Measurements from ENCODE around the gene CILP2.

The CILP2 gene

DNA sequence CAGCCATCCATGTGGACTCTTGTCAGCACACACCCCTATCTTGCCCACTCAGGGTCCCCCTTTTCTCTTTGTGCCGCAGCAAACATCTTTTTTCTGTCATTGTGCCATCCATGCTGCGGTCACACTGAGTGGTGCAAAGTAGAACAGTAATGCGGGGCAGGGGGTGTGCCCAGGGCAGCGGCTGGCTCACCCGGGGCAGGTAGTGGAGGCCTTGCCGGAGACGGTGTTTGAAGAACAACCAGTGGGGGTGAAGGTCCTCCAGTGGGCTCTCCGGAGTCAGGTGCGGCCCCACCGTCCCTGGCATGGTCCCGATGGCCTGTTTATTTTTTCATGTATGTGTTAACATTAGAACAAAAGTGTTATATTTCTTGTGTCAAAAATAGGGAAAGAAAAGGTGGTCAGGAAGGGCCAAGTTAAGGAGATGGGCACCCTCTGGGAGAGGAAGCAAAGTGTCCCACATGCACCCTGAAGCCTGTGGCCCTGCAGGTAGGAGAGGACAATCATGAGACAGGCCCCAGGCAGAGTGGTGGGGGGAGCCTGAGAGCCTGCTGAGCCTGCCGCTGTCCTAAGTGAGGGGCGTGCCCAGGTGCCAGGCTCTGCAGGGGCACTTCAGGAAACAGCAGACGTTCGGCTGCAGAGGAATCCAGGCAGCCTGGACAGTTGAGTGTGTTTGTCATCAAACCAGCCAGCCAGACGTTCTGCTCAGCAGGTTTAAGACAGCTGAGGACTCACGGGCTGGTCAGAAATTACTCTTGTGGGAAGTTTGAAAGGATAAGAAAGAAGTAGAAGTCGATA is 35.1 kb upstream of the CILP2 start:
- Histone ChIP-seq H3K4me1 (peaks cover 0 to 2% (median 0%) of the 10 kb centered on the region in 10 experiments; a peak in 5 of 20 replicates), H3K9me3 (replicated peaks in 1 of 11) (no peaks in the 10 kb centered on the region), H3K9ac (no peak overlapping the region), H3K27me3 (no peaks in the 10 kb centered on the region), H3K4me3 (no peak overlapping the region), H3K4me2 (no peak overlapping the region), H3K27ac (no peak overlapping the region), H3K36me3 (peaks cover 99 to 100% (median 100%) of the 10 kb centered on the region in 11 experiments), H4K20me1 (peaks cover 23 to 98% (median 88%) of the 10 kb centered on the region in 11 experiments)
- no peak for TF ChIP-seq Cebpa-rat (IDR thresholded peaks at IDR 0.05)

DNA sequence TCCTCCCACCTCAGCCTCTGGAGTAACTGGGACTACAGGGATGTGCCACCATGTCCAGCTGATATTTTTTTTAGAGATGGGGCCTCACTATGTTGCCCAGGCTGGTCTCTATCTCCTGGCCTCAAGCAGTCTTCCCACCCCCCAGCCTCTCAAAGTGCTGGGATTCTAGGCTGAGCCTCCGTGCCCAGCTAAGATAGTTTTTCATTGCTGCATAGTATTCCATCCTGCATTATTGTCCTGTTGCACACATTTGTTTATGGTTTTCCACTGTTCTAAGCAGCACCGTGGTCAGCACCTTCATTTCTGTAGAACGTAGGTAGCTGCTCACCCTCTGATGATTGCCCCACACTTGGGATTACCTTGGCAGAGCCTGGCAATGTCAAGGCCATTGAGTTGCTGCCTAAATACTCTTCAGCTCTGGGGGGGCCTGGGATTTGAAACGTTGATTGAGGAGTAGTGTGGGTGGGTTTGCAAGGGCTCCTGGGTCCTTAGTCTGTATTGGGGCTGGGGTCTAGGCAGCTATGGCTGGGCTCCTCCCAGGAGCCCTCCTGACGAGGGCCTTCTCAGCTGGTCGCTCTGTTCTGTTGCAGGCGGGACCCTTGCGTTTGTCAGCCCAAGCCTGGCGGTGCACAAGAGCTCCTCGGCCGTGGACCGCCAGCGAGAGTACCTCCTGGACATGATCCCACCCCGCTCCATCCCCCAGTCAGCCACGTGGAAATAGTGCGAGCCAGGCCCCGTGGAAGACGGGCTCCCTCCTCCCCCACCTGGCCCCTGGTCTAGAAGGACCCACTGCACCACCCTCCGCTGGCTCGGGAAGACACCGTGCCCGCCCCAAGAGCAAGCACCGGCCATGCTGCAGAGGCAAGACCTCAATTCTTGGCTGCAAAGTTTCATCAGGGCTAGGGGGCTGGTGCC is 33.1 kb upstream of the CILP2 start:
- Histone ChIP-seq H3K9ac (no peak overlapping the region), H3K36me3 (peaks cover 83 to 99% (median 89%) of the 10 kb centered on the region in 11 experiments), H4K20me1 (peaks cover 9 to 95% (median 79%) of the 10 kb centered on the region in 11 experiments; a peak in 21 of 22 replicates), H3K27me3 (no peaks in the 10 kb centered on the region), H3K4me2 (no peak overlapping the region), H3K4me1 (peaks cover 0 to 17% (median 4%) of the 10 kb centered on the region in 10 experiments; a peak in 6 of 20 replicates), H3K27ac (no peak overlapping the region), H3K4me3 (no peak overlapping the region), H3K9me3 (replicated peaks in 1 of 11) (no peaks in the 10 kb centered on the region)
- no peak for TF ChIP-seq Cebpa-rat (IDR thresholded peaks at IDR 0.05)

DNA sequence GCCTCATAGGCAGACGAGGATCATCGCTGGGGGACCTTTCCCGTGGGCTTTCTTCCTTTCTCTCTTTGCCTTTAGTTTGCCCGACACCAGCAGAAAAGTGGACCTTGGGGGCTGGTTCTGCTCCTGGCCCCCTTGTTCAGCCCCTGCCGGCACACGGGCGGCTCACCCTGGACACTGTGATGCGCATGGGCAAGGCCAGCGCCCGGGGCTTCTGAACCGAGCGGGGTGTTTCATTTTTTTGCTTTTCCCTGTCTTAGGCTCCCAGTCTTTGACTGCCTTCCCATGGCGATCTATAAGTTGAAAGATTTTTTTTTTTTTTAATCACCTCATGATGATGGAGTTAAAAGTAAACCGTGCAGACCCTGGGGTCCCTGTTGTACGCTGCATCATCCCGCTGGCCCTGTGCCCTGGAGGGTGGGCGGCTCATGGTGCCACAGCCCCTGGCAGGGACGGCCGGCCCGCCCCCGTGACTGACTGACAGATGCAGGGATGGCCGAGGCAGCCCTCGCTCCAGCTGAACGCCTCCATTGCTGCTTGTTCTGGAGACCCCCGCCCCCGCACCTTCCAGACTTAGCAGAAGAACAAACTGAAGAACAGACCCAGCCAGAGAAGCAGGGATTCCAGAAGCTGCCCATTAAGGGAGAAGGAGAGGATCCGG is 32.3 kb upstream of the CILP2 start:
- TF ChIP-seq Cebpa-rat (IDR thresholded peaks at IDR 0.05) = no peak

DNA sequence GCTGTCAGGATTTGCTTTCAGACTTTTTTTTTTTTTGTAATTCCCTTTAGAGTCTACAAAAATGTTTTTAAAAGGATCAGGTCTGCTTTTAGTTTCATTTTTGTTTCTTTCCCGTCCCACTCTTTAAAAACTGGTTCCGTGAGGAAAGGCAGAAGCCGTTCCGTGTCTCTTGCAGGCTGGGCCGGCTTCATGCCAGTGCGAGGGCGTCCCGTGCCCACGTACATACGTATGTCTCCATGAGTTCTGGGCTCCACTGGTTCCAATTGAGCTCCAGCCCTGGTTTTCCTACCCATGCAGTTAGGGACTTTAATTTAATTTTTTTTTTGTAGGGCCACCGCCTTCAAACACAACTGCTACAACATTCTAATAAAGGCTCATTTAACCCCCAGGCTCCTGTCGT is 31.5 kb upstream of the CILP2 start:
- no peak overlapping the region for H3K9ac ChIP-seq
- H3K4me3 ChIP-seq = no peak overlapping the region
- no peak overlapping the region for H3K27ac ChIP-seq
- H3K9me3 ChIP-seq (replicated peaks in 1 of 11) = no peaks in the 10 kb centered on the region
- TF ChIP-seq Cebpa-rat (IDR thresholded peaks at IDR 0.05) = no peak
- H3K4me2 ChIP-seq = no peak overlapping the region
- no peaks in the 10 kb centered on the region for H3K27me3 ChIP-seq
- H3K36me3 ChIP-seq = peaks cover 68 to 84% (median 73%) of the 10 kb centered on the region in 11 experiments
- H3K4me1 ChIP-seq = peaks cover 0 to 17% (median 4%) of the 10 kb centered on the region in 10 experiments; a peak in 6 of 20 replicates
- peaks cover 0 to 95% (median 64%) of the 10 kb centered on the region in 11 experiments; a peak in 21 of 22 replicates for H4K20me1 ChIP-seq

More for the DNA sequence above, 32.3 kb upstream of the CILP2 start:
- Histone ChIP-seq H3K36me3 (peaks cover 76 to 92% (median 81%) of the 10 kb centered on the region in 11 experiments), H3K4me2 (no peak overlapping the region), H4K20me1 (peaks cover under 1 to 95% (median 72%) of the 10 kb centered on the region in 11 experiments; a peak in 21 of 22 replicates), H3K9me3 (replicated peaks in 1 of 11) (no peaks in the 10 kb centered on the region), H3K27ac (no peak overlapping the region), H3K9ac (no peak overlapping the region), H3K27me3 (no peaks in the 10 kb centered on the region), H3K4me1 (peaks cover 0 to 17% (median 4%) of the 10 kb centered on the region in 10 experiments; a peak in 6 of 20 replicates), H3K4me3 (no peak overlapping the region)

DNA sequence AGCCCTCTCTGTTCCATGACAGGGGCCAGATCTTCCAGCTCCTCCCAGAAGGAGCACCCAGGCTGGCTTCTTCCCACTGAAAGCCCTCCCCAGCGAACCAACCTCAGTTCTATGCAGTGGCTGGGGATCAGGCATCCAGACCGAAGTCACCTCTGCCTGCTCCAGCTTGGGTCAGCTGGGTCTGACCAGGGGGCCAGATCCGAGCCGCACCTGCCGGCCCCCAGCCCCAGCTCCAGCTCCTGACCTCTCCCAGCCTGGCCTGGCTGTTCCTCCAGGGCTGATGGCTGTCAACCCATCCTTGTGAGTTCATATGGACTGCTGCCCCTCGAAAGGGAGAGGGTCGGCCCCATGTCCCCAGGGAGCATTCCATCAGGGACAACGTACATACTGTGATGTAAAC is 30.7 kb upstream of the CILP2 start:
- H3K4me2 ChIP-seq = no peak overlapping the region
- no peaks in the 10 kb centered on the region for H3K9me3 ChIP-seq (replicated peaks in 1 of 11)
- peaks cover 0 to 90% (median 56%) of the 10 kb centered on the region in 11 experiments; a peak in 21 of 22 replicates for H4K20me1 ChIP-seq
- no peaks in the 10 kb centered on the region for H3K27me3 ChIP-seq
- H3K4me1 ChIP-seq = peaks cover 0 to 17% (median 4%) of the 10 kb centered on the region in 10 experiments; a peak in 6 of 20 replicates
- H3K27ac ChIP-seq = no peak overlapping the region
- no peak overlapping the region for H3K4me3 ChIP-seq
- no peak overlapping the region for H3K9ac ChIP-seq
- no peak for TF ChIP-seq Cebpa-rat (IDR thresholded peaks at IDR 0.05)
- peaks cover 60 to 76% (median 65%) of the 10 kb centered on the region in 11 experiments for H3K36me3 ChIP-seq

DNA sequence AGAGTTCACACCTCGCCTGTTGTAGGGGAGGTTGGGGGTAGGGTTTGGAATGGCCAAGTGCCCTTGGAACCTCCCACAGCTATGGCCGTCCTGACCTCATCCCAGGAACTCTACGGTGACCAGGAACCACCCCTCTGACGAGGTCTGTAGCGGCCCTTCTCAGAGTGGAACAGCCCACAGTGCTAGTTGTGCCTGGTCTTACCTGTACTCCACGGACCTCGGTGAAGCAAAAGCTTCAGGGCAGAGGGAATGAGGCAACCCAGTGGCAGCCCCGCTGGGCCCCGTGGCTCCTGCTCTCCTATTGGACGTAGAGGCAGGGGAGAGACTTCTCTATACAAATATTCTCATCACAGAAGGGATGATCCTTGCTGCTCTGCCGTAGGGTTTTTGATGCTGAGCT is 29.8 kb upstream of the CILP2 start:
- Histone ChIP-seq H3K4me1 (peaks cover 0 to 17% (median 4%) of the 10 kb centered on the region in 10 experiments; a peak in 6 of 20 replicates), H3K36me3 (peaks cover 51 to 67% (median 57%) of the 10 kb centered on the region in 11 experiments), H3K27me3 (no peaks in the 10 kb centered on the region), H3K9me3 (replicated peaks in 1 of 11) (no peaks in the 10 kb centered on the region), H3K4me2 (no peak overlapping the region), H4K20me1 (peaks cover 0 to 81% (median 47%) of the 10 kb centered on the region in 11 experiments; a peak in 19 of 22 replicates), H3K27ac (no peak overlapping the region), H3K4me3 (no peak overlapping the region), H3K9ac (no peak overlapping the region)
- TF ChIP-seq Cebpa-rat (IDR thresholded peaks at IDR 0.05) = no peak

DNA sequence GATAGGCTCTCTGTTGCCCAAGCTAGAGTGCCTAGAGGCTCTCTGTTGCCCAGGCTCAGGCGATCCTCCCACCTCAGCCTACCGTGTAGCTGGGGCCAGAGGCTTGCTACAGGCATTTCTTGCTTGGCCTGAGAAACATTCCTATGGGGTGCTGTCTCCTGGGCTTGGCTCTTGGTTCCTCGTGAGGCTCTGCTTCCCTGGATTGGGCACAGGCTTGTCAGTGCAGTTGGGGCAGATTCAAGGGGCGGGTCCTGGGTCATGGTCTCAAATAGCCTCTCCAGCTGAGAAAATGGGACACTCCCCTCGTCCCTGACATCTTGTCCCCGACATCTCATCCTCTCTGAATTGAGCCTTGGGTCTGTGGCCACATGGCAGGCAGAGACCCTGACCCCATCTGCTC is 27.6 kb upstream of the CILP2 start:
- H3K4me3 ChIP-seq = no peak overlapping the region
- TF ChIP-seq Cebpa-rat (IDR thresholded peaks at IDR 0.05) = no peak
- H4K20me1 ChIP-seq = peaks cover 0 to 59% (median 25%) of the 10 kb centered on the region in 11 experiments; a peak in 15 of 22 replicates
- H3K36me3 ChIP-seq = peaks cover 29 to 60% (median 37%) of the 10 kb centered on the region in 11 experiments
- peaks cover 3 to 20% (median 9%) of the 10 kb centered on the region in 10 experiments for H3K4me1 ChIP-seq
- no peaks in the 10 kb centered on the region for H3K9me3 ChIP-seq (replicated peaks in 1 of 11)
- H3K4me2 ChIP-seq = no peak overlapping the region
- H3K9ac ChIP-seq = no peak overlapping the region
- no peak overlapping the region for H3K27ac ChIP-seq
- H3K27me3 ChIP-seq = no peaks in the 10 kb centered on the region

DNA sequence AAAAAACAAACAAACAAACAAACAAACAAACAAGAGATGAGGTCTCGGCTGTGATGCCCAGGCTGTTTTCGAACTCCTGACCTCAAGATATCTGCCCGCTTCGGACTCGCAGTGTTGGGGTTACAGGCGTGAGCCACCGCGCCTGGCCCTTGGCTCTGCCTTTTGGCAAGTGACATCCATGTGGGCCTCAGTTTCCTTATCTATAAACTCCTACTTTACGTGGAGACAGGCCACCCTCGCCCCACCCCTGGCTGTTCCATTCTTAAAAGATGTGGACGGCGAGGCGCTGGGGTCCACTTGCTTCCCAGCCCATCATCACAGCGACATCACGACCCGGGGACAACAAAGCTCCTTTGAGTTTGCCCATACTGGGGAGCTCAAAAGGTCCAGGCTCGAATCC is 24.4 kb upstream of the CILP2 start:
- Histone ChIP-seq H3K36me3 (peaks cover 2 to 39% (median 11%) of the 10 kb centered on the region in 11 experiments; a peak in 16 of 22 replicates), H3K27ac (no peak overlapping the region), H3K4me3 (no peak overlapping the region), H3K9me3 (replicated peaks in 1 of 11) (no peaks in the 10 kb centered on the region), H3K9ac (no peak overlapping the region), H3K4me1 (peaks cover 23 to 36% (median 28%) of the 10 kb centered on the region in 10 experiments), H3K27me3 (no peaks in the 10 kb centered on the region), H4K20me1 (peaks cover 0 to 31% (median 5%) of the 10 kb centered on the region in 11 experiments; a peak in 10 of 22 replicates), H3K4me2 (no peak overlapping the region)
- TF ChIP-seq Cebpa-rat (IDR thresholded peaks at IDR 0.05) = no peak
